GM18870 (cell line): ENCODE results near the gene DAB2IP.
"Not testable (repeated sequence)": the region's sequence is repeated elsewhere in the genome, so short reads cannot be mapped to it uniquely, and the experiment has no call there.

Source experiments
- ATAC-seq: cut with Tn5 transposase; IDR thresholded peaks from one replicate; pipeline ENCODE4 v1.9.1; 2021; ENCODE audit warnings: moderate library complexity; ENCODE audit not compliant: unreplicated experiment

Gene DAB2IP

DNA sequence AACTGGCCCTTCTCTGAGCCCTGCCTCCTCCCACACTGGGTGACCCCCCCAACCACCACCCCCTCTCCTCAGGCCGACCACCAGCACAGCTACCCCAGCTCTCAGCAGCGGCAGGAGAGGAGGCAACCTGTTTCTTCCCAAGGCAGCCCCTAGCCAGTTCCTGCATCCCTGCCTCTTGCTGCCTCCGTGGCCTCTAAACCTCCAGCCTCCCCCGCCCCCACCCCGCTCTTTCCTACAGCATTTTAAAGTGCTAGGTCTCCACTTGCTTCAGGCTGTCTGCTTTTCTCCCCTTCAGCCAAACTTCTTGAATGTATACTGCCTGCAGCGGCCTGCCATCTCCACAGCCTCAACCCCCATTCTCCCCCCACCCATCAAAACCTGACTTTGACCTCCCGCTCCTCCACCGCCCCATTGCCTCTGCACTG, 135.6 kb downstream of the DAB2IP start:
- ATAC-seq = no peak

- no peak for ATAC-seq
Measured at GRCh38 chr9:121788686-121789366, 137.4 kb downstream of the DAB2IP start.

DNA sequence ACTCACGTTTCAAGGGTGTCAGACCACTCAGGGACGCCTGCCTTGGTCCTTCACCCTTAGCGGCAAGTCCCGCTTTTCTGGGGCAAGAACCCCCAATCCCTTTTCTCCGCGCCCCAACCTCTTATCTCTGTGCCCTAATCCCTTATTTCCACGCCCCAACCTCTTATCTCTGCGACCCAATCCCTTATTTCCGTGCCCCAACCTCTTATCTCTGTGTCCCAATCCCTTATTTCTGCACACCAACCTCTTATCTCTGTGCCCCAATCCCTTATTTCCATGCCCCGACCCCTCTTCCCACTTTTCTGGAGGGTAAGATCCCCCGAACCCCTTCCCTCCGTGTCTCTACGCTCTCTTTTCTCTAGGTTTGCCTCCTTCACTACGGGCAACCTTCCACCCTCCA, 139.4 kb downstream of the DAB2IP start:
- ATAC-seq = no peak

DNA sequence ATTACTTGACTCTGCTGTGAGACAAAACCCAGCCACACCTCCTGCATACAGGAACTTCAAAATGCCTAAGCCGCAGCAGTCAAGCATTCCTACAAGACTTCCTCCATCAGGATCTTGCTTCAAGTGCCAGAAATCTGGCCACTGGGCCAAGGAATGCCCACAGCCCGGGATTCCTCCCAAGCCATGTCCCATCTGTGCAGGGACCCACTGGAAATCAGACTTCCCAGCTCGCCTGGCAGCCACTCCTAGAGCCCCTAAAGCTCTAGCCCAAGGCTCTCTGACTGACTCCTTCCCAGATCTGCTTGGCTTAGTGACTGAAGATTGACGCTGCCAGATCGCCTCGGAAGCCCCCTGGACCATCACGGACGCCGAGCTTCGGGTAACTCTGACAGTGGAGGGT, 141.0 kb downstream of the DAB2IP start:
- not testable (repeated sequence) for ATAC-seq

DNA sequence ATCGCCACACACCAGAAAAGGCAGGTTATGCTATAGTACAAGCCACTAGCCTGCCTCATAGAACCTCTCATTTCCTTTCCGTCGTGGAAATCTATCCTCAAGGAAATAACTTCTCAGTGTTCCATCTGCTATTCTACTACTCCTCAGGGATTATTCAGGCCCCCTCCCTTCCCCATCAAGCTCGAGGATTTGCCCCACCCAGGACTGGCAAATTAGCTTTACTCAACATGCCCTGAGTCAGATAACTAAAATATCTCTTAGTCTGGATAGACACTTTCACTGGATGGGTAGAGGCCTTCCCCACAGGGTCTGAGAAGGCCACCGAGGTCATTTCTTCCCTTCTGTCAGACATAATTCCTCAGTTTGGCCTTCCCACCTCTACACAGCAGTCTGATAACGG, 142.9 kb downstream of the DAB2IP start:
- not testable (repeated sequence) for ATAC-seq

DNA sequence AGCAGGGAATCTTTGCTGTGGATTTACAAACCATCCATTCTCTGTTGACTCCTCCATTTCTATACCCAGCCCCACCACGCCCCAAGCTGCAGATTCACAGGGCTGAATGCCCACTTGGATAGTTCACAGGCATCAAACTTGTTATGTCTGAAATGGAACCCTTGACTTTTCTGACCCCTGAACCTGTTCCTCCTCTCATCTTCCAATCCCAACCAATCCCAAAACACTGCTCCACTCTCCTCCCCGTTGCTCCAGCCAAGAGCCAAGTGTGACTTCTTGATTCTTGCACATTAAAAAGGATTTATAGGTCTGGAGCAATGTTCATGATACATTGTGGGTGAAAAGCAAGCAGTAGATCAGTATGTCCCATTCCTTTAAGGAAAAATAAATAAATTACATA, 145.6 kb downstream of the DAB2IP start:
- no peak for ATAC-seq

DNA sequence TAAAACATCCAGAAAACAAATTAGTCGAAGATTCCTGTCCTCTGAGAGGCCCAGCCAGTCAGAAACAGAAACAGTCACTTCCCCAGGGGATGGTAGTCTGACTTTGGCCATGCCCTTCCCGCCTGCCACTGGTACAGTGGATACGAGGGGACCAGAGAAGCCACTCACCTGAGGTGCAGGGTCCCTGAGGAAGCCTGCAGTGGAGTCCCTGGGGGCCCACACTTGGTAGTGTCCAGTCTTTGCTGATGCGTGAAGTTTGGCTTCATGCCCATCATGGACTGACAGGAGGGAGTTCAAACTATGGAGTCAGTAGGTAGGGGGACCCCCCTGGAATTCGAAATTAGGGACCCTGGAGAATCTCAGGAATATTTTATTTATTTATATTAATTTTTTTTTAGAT, 147.5 kb downstream of the DAB2IP start:
- ATAC-seq = no peak

- ATAC-seq = no peak
Measured at GRCh38 chr9:121800376-121800775, 148.9 kb downstream of the DAB2IP start.

- no peak for ATAC-seq
Measured at GRCh38 chr9:121801579-121801978, 150.1 kb downstream of the DAB2IP start.

GRCh38 chr9:121802753-121803152, 151.3 kb downstream of the DAB2IP start:
- no peak for ATAC-seq

GRCh38 chr9:121807069-121807822, 155.8 kb downstream of the DAB2IP start:
- ATAC-seq = no peak

GRCh38 chr9:121807823-121808278, 156.4 kb downstream of the DAB2IP start:
- no peak for ATAC-seq

- no peak for ATAC-seq
Measured at GRCh38 chr9:121808781-121809180, 157.3 kb downstream of the DAB2IP start.

DNA sequence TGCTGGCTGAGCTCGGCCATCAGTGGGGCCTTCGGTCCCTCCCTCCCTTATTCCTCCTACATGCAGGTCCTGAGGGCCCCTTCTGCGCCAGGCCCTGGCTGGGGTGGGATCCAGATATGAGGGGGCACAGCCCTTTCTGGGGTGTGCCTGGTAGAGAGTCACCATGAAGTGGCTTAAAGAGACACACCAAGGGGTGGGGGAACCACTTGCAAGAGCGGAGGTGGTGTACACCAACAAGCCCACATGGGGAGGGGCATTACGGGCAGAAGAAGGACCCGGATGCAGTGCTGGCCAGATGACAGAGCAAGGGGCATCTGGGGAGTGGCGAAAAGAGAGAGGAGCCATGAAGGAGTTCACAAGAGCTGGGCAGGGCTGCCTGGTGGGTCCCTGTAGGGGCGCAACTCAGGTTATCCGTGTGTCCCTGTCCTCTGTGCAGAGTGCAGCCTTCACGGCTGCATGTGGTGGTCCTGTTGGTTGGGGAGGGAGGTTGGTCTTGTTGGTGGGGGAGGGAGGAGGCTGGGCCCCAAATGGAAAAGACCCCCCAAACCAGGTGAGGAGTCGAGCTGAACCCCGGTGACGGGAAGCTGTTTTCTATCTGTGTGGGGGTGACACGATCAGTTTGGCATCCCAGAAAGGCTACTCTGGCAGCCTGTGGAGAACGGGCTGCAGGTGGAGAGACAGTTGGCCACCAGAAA, 158.1 kb downstream of the DAB2IP start:
- no peak for ATAC-seq

- ATAC-seq = no peak
Measured at GRCh38 chr9:121810489-121810888, 159.1 kb downstream of the DAB2IP start.

GRCh38 chr9:121811140-121811539, 159.7 kb downstream of the DAB2IP start:
- no peak for ATAC-seq

DNA sequence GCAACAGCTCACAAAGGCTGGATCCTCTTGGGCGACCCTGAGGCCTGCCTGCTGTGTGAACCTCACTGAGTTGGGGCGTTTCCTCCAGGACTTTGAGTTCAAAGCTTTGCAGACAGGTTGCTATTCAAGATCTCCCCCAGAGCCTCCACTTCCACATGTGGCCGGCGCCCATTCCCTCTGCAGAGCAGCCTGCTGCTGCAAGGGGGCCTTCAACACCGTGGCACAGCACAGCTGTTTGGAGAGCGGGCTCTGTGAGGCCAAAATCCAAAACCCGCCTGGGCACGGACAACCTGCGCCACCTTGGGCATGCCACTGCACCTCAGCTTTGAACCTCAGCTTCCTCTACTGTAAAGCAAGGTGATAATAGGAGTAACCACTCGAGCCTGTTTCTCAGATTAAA, 160.3 kb downstream of the DAB2IP start:
- no peak for ATAC-seq

- ATAC-seq = no peak
Measured at GRCh38 chr9:121812159-121812735, 160.8 kb downstream of the DAB2IP start.

GRCh38 chr9:121813519-121814210, 162.2 kb downstream of the DAB2IP start:
- no peak for ATAC-seq

GRCh38 chr9:121814594-121814993, 163.2 kb downstream of the DAB2IP start:
- ATAC-seq = no peak

DNA sequence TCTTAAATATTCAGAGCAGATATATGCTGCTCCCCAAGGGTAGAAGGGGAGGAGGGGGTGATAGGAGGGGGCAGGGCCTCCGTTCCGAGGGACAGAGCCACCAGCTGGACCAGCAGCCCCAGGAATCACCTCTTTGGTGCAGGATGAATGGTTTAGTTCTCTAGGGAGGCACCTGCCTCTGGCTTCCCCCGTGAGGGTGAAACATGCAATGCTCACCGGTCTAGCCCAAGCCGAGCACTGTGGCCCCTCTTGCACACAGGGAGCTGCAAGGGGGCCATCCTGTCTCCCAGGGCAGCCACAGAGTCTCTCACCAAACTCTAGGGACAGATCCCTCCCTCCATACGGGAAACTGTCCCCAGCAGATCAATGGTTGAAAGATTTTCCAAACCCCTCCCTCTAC, 163.7 kb downstream of the DAB2IP start:
- no peak for ATAC-seq
